B cell (primary cell): ENCODE data around the gene RNASE7. TPM values are rescaled to one million over a fixed set of nuclear protein-coding genes. Genes with fewer than 3 reads are reported as not detected.

Experiments
- ATAC-seq: fragments of 200-7000 bp; cut with Tn5 transposase; one replicate; pipeline ENCODE4 v1.10.0; 2021; ENCODE audit warnings: low read depth, mild to moderate bottlenecking, moderate number of reproducible peaks, moderate library complexity
- CTCF ChIA-PET: fragments of 350-600 bp; sonication (Branson Sonifier 250); formaldehyde crosslinking; loops from one replicate; lab custom pipeline; 2021; ENCODE audit warnings: antibody characterized with exemption, inconsistent platforms; lab: Charles Lee
- POLR2A ChIA-PET: fragments of 350-600 bp; sonication (Branson Sonifier 250); formaldehyde crosslinking; loops from one replicate; lab custom pipeline; 2021; ENCODE audit warnings: antibody characterized with exemption; lab: Charles Lee
- DNase-seq: peaks from one replicate; pipeline ENCODE4 v3.0.0; 2013
- H2AFZ ChIP-seq: 2 replicates; pipeline ENCODE4 v1.6.1; 2012; ENCODE audit warnings: mild to moderate bottlenecking, low read depth, low read length; ENCODE audit not compliant: insufficient read depth, poor library complexity, severe bottlenecking
- H3K27ac ChIP-seq, 2 donors: 1 replicate in 1 of 2; 2 replicates in 1 of 2; pipeline ENCODE4 v1.5.1; 2012 to 2013; ENCODE audit warnings: low read length in 2 of 2, mild to moderate bottlenecking in 2 of 2, moderate library complexity in 1 of 2
- H3K27me3 ChIP-seq, 4 experiments: fragments of 200-600 bp in 1 of 4; sonication (generic) in 1 of 4; replicated peaks in 1 of 4; 1 replicate in 2 of 4; 2 replicates in 2 of 4; pipeline versions ENCODE4 v1.6.1 to v1.7.0; 2013 to 2016; ENCODE audit warnings: low read length in 3 of 4, mild to moderate bottlenecking in 2 of 4, mixed read lengths in 1 of 4, moderate library complexity in 1 of 4; ENCODE audit not compliant: insufficient read depth in 4 of 4, control insufficient read depth in 3 of 4; ENCODE audit errors: control extremely low read depth in 1 of 4
- H3K36me3 ChIP-seq, 2 experiments: replicated peaks in 1 of 2; 1 replicate in 1 of 2; 2 replicates in 1 of 2; pipeline versions ENCODE4 v1.6.1 to v1.7.1; 2013; ENCODE audit warnings: low read length in 1 of 2; ENCODE audit not compliant: insufficient read depth in 2 of 2, control insufficient read depth in 1 of 2; ENCODE audit errors: control extremely low read depth in 1 of 2, extremely low read depth in 1 of 2
- H3K4me1 ChIP-seq, 2 donors: fragments of 200-600 bp in 1 of 2; sonication (generic) in 1 of 2; 1 replicate in 1 of 2; 2 replicates in 1 of 2; pipeline versions ENCODE4 v1.5.1 to v1.6.1; 2013 to 2017; ENCODE audit warnings: low read length in 2 of 2; ENCODE audit not compliant: control insufficient read depth in 2 of 2, insufficient read depth in 2 of 2
- H3K4me2 ChIP-seq: replicated peaks from 2 replicates; pipeline ENCODE3; 2012; ENCODE audit warnings: mild to moderate bottlenecking, low read depth, low read length; ENCODE audit not compliant: poor library complexity, severe bottlenecking
- H3K4me3 ChIP-seq, 5 experiments: fragments of 200-600 bp in 1 of 5; sonication (generic) in 1 of 5; 1 replicate in 3 of 5; 2 replicates in 2 of 5; pipeline versions ENCODE4 v1.5.1 to v1.7.0; 2011 to 2016; ENCODE audit warnings: low read length in 4 of 5, mild to moderate bottlenecking in 4 of 5, low read depth in 2 of 5, control low read depth in 1 of 5, moderate library complexity in 1 of 5; ENCODE audit not compliant: insufficient read depth in 1 of 5; ENCODE audit errors: control extremely low read depth in 1 of 5, extremely low read depth in 1 of 5
- H3K79me2 ChIP-seq: fragments of 200-600 bp; sonication (generic); one replicate; pipeline ENCODE4 v1.6.0; 2016; ENCODE audit warnings: low read length; ENCODE audit not compliant: control insufficient read depth, insufficient read depth
- H3K9ac ChIP-seq: fragments of 200-600 bp; sonication (generic); 2 replicates; pipeline ENCODE4 v1.6.1; 2017; ENCODE audit warnings: mild to moderate bottlenecking, low read length, moderate library complexity
- H3K9me3 ChIP-seq, 3 donors: one replicate each; pipeline versions ENCODE4 v1.6.1 to v1.7.1; 2013; ENCODE audit warnings: low read length in 2 of 3; ENCODE audit not compliant: control insufficient read depth in 2 of 3, insufficient read depth in 1 of 3; ENCODE audit errors: control extremely low read depth in 1 of 3
- H4K20me1 ChIP-seq: 2 replicates; pipeline ENCODE4 v1.6.0; 2012; ENCODE audit warnings: mild to moderate bottlenecking, low read length; ENCODE audit not compliant: insufficient read depth, control insufficient read depth, poor library complexity, severe bottlenecking
- H3K27ac Mint-ChIP-seq: one replicate; pipeline ENCODE4 v1.8.0; 2021; ENCODE audit warnings: mixed read lengths
- H3K27me3 Mint-ChIP-seq: one replicate; pipeline ENCODE4 v1.8.0; 2021; ENCODE audit warnings: mixed read lengths
- H3K4me1 Mint-ChIP-seq: one replicate; pipeline ENCODE4 v1.8.0; 2021; ENCODE audit warnings: mixed read lengths
- H3K4me3 Mint-ChIP-seq: one replicate; pipeline ENCODE4 v1.8.0; 2021; ENCODE audit warnings: mixed read lengths
- H3K9me3 Mint-ChIP-seq: one replicate; pipeline ENCODE4 v1.8.0; 2022; ENCODE audit warnings: mixed read lengths; ENCODE audit not compliant: insufficient read depth
- EZH2 ChIP-seq: IDR thresholded peaks from 2 replicates; pipeline ENCODE4 v1.6.1; 2012; ENCODE audit warnings: borderline replicate concordance, low read depth, mild to moderate bottlenecking, moderate library complexity, low read length; ENCODE audit not compliant: insufficient read depth, poor library complexity, severe bottlenecking
- WGBS: methylation state at CpG from one replicate; pipeline ENCODE4 v1.1.5; 2013; ENCODE audit warnings: missing lambda C conversion rate; ENCODE audit not compliant: insufficient coverage; 5-methylcytosine and 5-hydroxymethylcytosine counted together
- intact Hi-C: fragments of 100-400 bp; cut with micrococcal nuclease; formaldehyde crosslinking; loops from one replicate; pipeline ENCODE4 v1.10.0; 2022
- polyA plus RNA-seq: library from polyadenylated mRNA; depleted of rRNA; stranded (reverse); fragments of >200 nt; gene quantifications from 2 replicates; pipeline ENCODE4 v1.2.3, GENCODE V29; 2012
- total RNA-seq, 2 donors: library from RNA; stranded (reverse); fragments of 120-200 nt in 1 of 2; gene quantifications; 1 replicate in 1 of 2; 2 replicates in 1 of 2; pipeline versions ENCODE4 v1.2.3 to v1.2.4, GENCODE V29; 2013 to 2022
- TF ChIP-seq, protein P1 (sequence below): fragments of 200-600 bp; IDR thresholded peaks from one replicate; pipeline ENCODE4 v1.8.0; 2022; ENCODE audit warnings: antibody characterized with exemption, mild to moderate bottlenecking

RNASE7 gene
- total and polyA plus RNA-seq, 2 donors (not counting 1 experiment from before 2014, with no cell fraction given) = not detected

DNA sequence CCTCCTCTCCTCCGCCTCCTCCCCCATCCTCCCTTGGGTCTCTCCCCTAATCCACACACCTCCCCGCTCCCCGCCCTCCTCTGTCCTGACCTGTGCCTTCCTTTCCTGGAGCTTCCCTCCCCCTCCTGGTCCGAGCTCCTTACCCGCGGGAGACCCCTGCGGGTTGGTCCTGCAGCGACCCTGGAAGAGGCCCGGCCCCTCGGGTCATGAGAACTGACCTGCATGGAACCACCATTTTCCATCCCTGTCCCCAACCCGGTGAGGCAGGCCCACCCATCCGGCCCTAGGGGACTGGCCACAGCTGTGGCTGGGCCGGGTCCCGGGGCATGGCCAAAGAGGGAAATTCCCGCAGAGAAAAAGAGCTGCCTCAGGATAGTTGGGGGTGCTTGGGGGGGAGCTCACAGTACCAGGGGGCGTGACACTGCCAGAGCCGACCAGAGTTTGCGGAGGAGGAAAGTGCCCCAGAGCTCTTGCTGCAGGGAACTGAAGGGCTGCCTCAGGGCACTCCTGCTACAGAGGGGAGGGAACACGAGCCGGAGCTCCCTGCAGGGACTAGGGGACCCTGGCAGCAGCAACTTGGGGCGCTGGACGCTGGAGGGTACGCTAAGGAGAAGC is 28.6 kb downstream of the RNASE7 start:
- Histone ChIP-seq H3K9ac (peak overlapping the region; percentile 70), H3K36me3 (no peaks in the 10 kb centered on the region), H3K79me2 (no peaks in the 10 kb centered on the region), H4K20me1 (no peaks in the 10 kb centered on the region), H2AFZ (peak overlapping the region; percentile 43), H3K4me2 (peak overlapping the region; percentile 97), H3K4me1 (peaks cover 34 to 40% of the 10 kb centered on the region in 2 donors), H3K4me3 (peak overlapping the region; percentile 17 to 69 (median 53)), H3K9me3 (peaks cover 0 to 9% (median 0%) of the 10 kb centered on the region in 3 donors), H3K27me3 (peaks cover 0 to 50% (median 18%) of the 10 kb centered on the region in 4 experiments), H3K27ac (no peak overlapping the region)
- DNase-seq (no peak), ATAC-seq (peak; percentile 26)
- WGBS = under 1% methylated on average over 22 of the region's 23 CpGs
- Mint-ChIP-seq H3K4me3 (peak overlapping the region; percentile 93), H3K9me3 (no peaks in the 10 kb centered on the region), H3K27ac (peak overlapping the region; percentile 73), H3K4me1 (peaks cover 44% of the 10 kb centered on the region), H3K27me3 (peaks cover 27% of the 10 kb centered on the region)
- TF ChIP-seq EZH2 = peak; percentile 74
- TF ChIP-seq, protein P1, sequence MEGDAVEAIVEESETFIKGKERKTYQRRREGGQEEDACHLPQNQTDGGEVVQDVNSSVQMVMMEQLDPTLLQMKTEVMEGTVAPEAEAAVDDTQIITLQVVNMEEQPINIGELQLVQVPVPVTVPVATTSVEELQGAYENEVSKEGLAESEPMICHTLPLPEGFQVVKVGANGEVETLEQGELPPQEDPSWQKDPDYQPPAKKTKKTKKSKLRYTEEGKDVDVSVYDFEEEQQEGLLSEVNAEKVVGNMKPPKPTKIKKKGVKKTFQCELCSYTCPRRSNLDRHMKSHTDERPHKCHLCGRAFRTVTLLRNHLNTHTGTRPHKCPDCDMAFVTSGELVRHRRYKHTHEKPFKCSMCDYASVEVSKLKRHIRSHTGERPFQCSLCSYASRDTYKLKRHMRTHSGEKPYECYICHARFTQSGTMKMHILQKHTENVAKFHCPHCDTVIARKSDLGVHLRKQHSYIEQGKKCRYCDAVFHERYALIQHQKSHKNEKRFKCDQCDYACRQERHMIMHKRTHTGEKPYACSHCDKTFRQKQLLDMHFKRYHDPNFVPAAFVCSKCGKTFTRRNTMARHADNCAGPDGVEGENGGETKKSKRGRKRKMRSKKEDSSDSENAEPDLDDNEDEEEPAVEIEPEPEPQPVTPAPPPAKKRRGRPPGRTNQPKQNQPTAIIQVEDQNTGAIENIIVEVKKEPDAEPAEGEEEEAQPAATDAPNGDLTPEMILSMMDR = no peak
- intact Hi-C loops = loop anchor here (1.0 to 2.0 kb wide), 3 partner anchors 33 to 56 kb away; partner anchors contain the start of gene NDRG2
- CTCF ChIA-PET = interaction anchor here (0.7 to 6.2 kb wide), 13 partner anchors 13 to 99 kb away, joined by 3 to 133 read pairs (median 5); partner anchors contain the start of gene TMEM253
- POLR2A ChIA-PET = interaction anchor here (0.9 to 2.7 kb wide), 6 partner anchors 22 to 1848 kb away, joined by 3 to 27 read pairs (median 6); partner anchors contain the start of genes NDRG2, RBM23 and ZNF219
